H1 (cell line): ENCODE data around the gene PLSCR1. TPM values are rescaled to one million over a fixed set of nuclear protein-coding genes. Genes with fewer than 3 reads are reported as not detected.
A peak's percentile ranks its signal among the peaks of the same experiment; 100 is the strongest.

Experiments used
- CHD7 ChIP-seq: fragments of 300-600 bp; sonication (generic); IDR thresholded peaks from 2 replicates; pipeline ENCODE4 v1.7.1; 2012; ENCODE audit warnings: low read length, moderate library complexity, mild to moderate bottlenecking, inconsistent platforms; ENCODE audit not compliant: insufficient replicate concordance
- JUN ChIP-seq: IDR thresholded peaks from 2 replicates; pipeline ENCODE4 v1.6.1; 2011; ENCODE audit warnings: low read depth, mild to moderate bottlenecking, improper control_type of control experiment, low read length
- KDM1A ChIP-seq: fragments of 200-600, 300-600 bp; sonication (generic); IDR thresholded peaks from 2 replicates; pipeline ENCODE4 v1.7.1; 2016; ENCODE audit warnings: mild to moderate bottlenecking, low read length, borderline replicate concordance
- MAFK ChIP-seq: IDR thresholded peaks from 2 replicates; pipeline ENCODE4 v1.6.1; 2012; ENCODE audit warnings: low read depth, mild to moderate bottlenecking, improper control_type of control experiment, low read length
- POLR2A ChIP-seq, 2 experiments: IDR thresholded peaks; 1 replicate in 1 of 2; 2 replicates in 1 of 2; pipeline ENCODE4 v1.6.1; 2011; ENCODE audit warnings: low read depth in 2 of 2, low read length in 2 of 2, mild to moderate bottlenecking in 2 of 2; ENCODE audit errors: control extremely low read depth in 1 of 2
- POLR2AphosphoS5 ChIP-seq: IDR thresholded peaks from 2 replicates; pipeline ENCODE4 v1.6.1; 2011; ENCODE audit warnings: low read depth, low read length
- POU5F1 ChIP-seq: IDR thresholded peaks from 2 replicates; pipeline ENCODE4 v1.6.1; 2011; ENCODE audit warnings: low read depth, mild to moderate bottlenecking, low read length, moderate library complexity
- RFX5 ChIP-seq: IDR thresholded peaks from 2 replicates; pipeline ENCODE4 v1.6.1; 2011; ENCODE audit warnings: low read depth, low read length, improper control_type of control experiment, borderline replicate concordance
- SIRT6 ChIP-seq: IDR thresholded peaks from one replicate; pipeline ENCODE4 v1.7.1; 2012; ENCODE audit warnings: low read length, inconsistent platforms
- SP1 ChIP-seq: IDR thresholded peaks from 2 replicates; pipeline ENCODE4 v1.6.1; 2011; ENCODE audit warnings: low read depth, low read length
- SP4 ChIP-seq: IDR thresholded peaks from 2 replicates; pipeline ENCODE4 v1.6.1; 2012; ENCODE audit warnings: low read length, inconsistent platforms
- TEAD4 ChIP-seq: IDR thresholded peaks from 2 replicates; pipeline ENCODE4 v1.6.1; 2012; ENCODE audit warnings: low read depth, low read length, inconsistent platforms, mixed read lengths
- polyA plus RNA-seq, 7 experiments: library from polyadenylated mRNA; depleted of rRNA in 3 of 7; stranded (reverse) in 5 of 7; unstranded in 2 of 7; fragments of >200 nt in 5 of 7; fragments of 200-250 nt in 2 of 7; gene quantifications; 1 replicate in 5 of 7; 2 replicates in 1 of 7; 4 replicates in 1 of 7; pipeline versions ENCODE4 v1.2.1 to v1.2.3, GENCODE V29; 2011 to 2013; ENCODE audit warnings: missing spikeins in 2 of 7, mixed read lengths in 2 of 7
- total RNA-seq: library from RNA; stranded (reverse); fragmentation: NEBNext Ultra II Directional; extraction: Animal tissue kit (Norgen Biotek cat#: 25700); gene quantifications from 2 replicates; pipeline ENCODE4 v1.2.1, GENCODE V29; 2021

The PLSCR1 gene
- total and polyA plus RNA-seq, 2 of the 8 experiments (the other 6 are each of a cell fraction or from before 2014, with no cell fraction given), result 32.2 to 48.5 TPM

GRCh38 chr3:146469150-146470017, 75.0 kb downstream of the PLSCR1 start, which contains the start of gene PLSCR2 (continued):
- TF ChIP-seq CHD7 (no peak), RFX5 (no peak), TEAD4 (no peak), POLR2AphosphoS5 (peak; percentile 76), JUN (no peak), SP1 (no peak), SIRT6 (no peak), MAFK (no peak), POU5F1 (no peak), SP4 (no peak), KDM1A (no peak), POLR2A (IDR thresholded peaks at IDR 0.05; ENCODE audit: control extremely low read depth in 1 of 2, low read depth in 2 of 2, low read length in 2 of 2) (peak in 1 of 2 experiments; percentile 85; a peak in 2 of 3 replicates)
